Mesodermal cell (in vitro differentiated cells): ENCODE data around the gene ATP6V0E2.
A peak's percentile ranks its signal among the peaks of the same experiment; 100 is the strongest.

ENCODE experiments used
- H3K27ac ChIP-seq: 2 replicates; pipeline ENCODE4 v1.7.0; 2013; ENCODE audit warnings: mild to moderate bottlenecking, low read depth, low read length, moderate library complexity; ENCODE audit not compliant: severe bottlenecking
- H3K36me3 ChIP-seq: 2 replicates; pipeline ENCODE4 v1.7.1; 2013; ENCODE audit warnings: mild to moderate bottlenecking, low read length, moderate library complexity; ENCODE audit not compliant: control insufficient read depth, insufficient read depth
- H3K4me1 ChIP-seq: one replicate; pipeline ENCODE4 v1.7.1; 2013; ENCODE audit warnings: mild to moderate bottlenecking, low read length; ENCODE audit not compliant: insufficient read depth, control insufficient read depth, poor library complexity, severe bottlenecking
- H3K4me3 ChIP-seq: 2 replicates; pipeline ENCODE4 v1.7.0; 2013; ENCODE audit warnings: low read length, control low read depth, mild to moderate bottlenecking; ENCODE audit not compliant: insufficient read depth, poor library complexity, severe bottlenecking; ENCODE audit errors: extremely low read depth
- H3K9me3 ChIP-seq: 2 replicates; pipeline ENCODE4 v1.7.1; 2013; ENCODE audit warnings: mild to moderate bottlenecking, low read length, moderate library complexity; ENCODE audit not compliant: control insufficient read depth
- WGBS, 2 experiments: methylation state at CpG; one replicate each; pipeline ENCODE4 v1.1.5; 2013; ENCODE audit warnings: missing lambda C conversion rate in 2 of 2; ENCODE audit not compliant: insufficient coverage in 2 of 2; 5-methylcytosine and 5-hydroxymethylcytosine counted together

ATP6V0E2 gene

DNA sequence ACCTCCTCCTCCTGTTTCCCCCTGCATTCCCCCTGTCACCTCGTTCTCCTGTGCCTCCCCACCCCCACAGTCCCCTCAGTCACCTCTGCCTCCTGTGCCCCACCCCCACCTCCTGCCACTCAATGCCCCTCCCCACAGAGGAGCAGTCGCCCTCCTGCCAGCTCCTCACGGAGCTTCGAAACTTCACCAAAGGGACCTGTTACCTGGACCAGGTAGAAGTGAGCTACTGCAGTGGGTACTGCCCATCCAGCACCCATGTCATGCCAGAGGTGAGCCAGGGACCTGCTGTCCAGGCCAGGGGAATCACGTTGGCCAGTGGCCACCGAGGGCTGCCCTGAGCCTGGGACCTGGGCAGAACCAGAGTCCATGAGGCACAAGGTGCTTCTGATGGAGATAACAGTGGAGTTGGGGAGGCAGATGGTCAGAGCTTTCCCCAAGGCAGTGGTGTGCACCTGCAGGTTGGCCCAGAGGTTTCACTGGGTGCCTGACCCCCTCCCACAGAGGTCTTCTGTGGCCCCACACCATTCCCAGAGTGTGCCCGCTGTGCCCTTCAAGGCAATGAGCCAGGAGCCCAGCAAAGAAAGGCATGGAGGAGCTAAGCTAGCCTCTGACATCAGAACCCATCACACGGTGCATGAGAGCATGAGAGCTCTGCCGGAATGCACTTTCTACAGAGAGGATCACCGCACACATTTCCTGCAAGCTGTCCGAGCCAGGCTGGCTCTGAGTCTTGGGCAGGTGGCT lies 42.6 kb upstream of the ATP6V0E2 start:
- Histone ChIP-seq H3K4me1 (no peaks in the 10 kb centered on the region), H3K9me3 (no peaks in the 10 kb centered on the region), H3K4me3 (no peak overlapping the region), H3K27ac (no peak overlapping the region), H3K36me3 (no peaks in the 10 kb centered on the region)
- WGBS, 2 experiments: 46 to 59% methylated on average over 10 of the region's 11 CpGs

DNA sequence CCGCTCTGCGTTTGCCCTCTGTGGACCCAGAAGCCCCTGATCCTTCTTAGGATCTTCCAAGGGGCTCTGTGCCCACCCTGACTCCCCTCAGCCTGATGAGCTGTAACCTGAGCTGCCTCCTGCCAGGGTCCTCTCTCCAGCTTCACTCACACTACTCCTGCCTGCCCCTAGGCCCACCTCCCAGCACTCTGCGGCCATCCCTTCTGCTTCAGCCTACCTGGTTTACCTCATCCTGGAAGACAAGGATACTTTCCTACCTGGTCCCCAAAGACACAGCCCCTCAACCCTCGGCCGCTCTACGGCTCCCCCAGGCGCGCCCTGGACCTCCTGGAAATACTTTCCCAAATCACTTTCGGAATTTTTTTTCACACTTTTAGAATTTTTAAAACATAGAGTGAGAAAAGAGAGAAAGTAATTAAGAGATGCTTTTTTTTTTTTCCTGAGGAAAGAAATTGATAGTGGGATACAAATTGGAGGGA lies 42.0 kb upstream of the ATP6V0E2 start:
- 54 to 58% methylated on average over 2 to 3 of the region's 9 CpGs for WGBS, 2 experiments
- no peaks in the 10 kb centered on the region for H3K4me1 ChIP-seq
- H3K9me3 ChIP-seq: no peaks in the 10 kb centered on the region
- H3K27ac ChIP-seq: no peak overlapping the region
- H3K4me3 ChIP-seq: no peak overlapping the region
- H3K36me3 ChIP-seq: no peaks in the 10 kb centered on the region

- no peaks in the 10 kb centered on the region for H3K36me3 ChIP-seq
Observed at GRCh38 chr7:149832332-149833041, 41.3 kb upstream of the ATP6V0E2 start.

GRCh38 chr7:149833495-149834130 lies 40.2 kb upstream of the ATP6V0E2 start:
- Histone ChIP-seq H3K4me3 (no peak overlapping the region), H3K9me3 (no peaks in the 10 kb centered on the region), H3K27ac (no peak overlapping the region), H3K4me1 (no peaks in the 10 kb centered on the region), H3K36me3 (no peaks in the 10 kb centered on the region)
- 85 to 86% methylated on average over 8 to 12 of the region's 12 CpGs for whole genome bisulfite sequencing, 2 experiments

More at GRCh38 chr7:149832332-149833041, 41.3 kb upstream of the ATP6V0E2 start:
- Histone ChIP-seq H3K27ac (no peak overlapping the region), H3K4me1 (no peaks in the 10 kb centered on the region), H3K4me3 (no peak overlapping the region), H3K9me3 (no peaks in the 10 kb centered on the region)
- WGBS, 2 experiments: 78 to 87% methylated on average over 9 of the region's 13 CpGs

- WGBS, 2 experiments: 90 to 93% methylated on average over 8 of the region's 8 CpGs
- H3K36me3 ChIP-seq: no peaks in the 10 kb centered on the region
- no peak overlapping the region for H3K4me3 ChIP-seq
- H3K9me3 ChIP-seq: no peaks in the 10 kb centered on the region
- H3K27ac ChIP-seq: no peak overlapping the region
- no peaks in the 10 kb centered on the region for H3K4me1 ChIP-seq
Observed at GRCh38 chr7:149834601-149835000, 39.2 kb upstream of the ATP6V0E2 start.

GRCh38 chr7:149836434-149836833 lies 37.3 kb upstream of the ATP6V0E2 start:
- H3K4me3 ChIP-seq: no peak overlapping the region
- no peaks in the 10 kb centered on the region for H3K36me3 ChIP-seq
- H3K9me3 ChIP-seq: no peaks in the 10 kb centered on the region
- H3K4me1 ChIP-seq: no peaks in the 10 kb centered on the region
- 100% methylated on average over 1 of the region's 1 CpG; no CpG with 5 or more reads in 1 of the 2 experiments for WGBS, 2 experiments
- H3K27ac ChIP-seq: no peak overlapping the region

DNA sequence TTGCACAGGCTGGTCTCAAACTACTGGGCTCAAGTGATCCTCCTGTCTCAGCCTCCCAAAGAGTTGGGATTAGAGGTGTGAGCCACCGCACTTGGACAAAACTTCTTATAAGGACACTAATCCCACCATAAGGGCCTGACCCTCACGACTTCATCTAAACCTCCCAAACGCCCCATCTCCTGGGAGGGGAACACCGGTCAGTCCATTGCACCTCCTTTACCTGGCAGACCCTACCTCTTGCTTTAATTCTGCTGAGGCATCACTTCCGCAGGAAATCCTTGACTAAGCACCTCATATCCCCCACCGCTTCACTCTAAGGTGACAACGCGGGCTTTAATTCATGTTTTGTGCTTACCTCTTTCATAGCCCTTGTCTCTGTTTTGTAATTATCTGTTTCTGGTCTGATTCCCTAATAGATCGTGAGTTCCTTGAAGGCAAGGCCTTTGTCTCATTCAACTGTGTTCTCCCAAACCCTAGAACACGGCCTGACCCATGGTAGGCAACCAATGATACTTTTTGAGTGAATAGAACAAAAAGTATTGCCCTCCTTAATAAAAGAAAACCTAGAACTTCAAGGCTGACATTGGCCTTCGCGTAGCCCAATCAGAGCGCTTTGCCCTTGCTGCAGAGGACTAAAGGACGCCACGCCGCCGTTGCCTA lies 36.1 kb upstream of the ATP6V0E2 start:
- 25 to 45% methylated on average over 13 of the region's 17 CpGs for whole genome bisulfite sequencing, 2 experiments
- Histone ChIP-seq H3K36me3 (no peaks in the 10 kb centered on the region), H3K27ac (no peak overlapping the region), H3K9me3 (no peaks in the 10 kb centered on the region), H3K4me1 (no peaks in the 10 kb centered on the region), H3K4me3 (no peak overlapping the region)

- Histone ChIP-seq H3K4me1 (no peaks in the 10 kb centered on the region), H3K4me3 (peak within 1 kb of the TSS; percentile 80), H3K27ac (peak within 1 kb of the TSS; percentile 41), H3K9me3 (no peaks in the 10 kb centered on the region), H3K36me3 (no peaks in the 10 kb centered on the region)
- 0% methylated on average over 70 to 83 of the region's 86 CpGs for WGBS, 2 experiments
Observed at GRCh38 chr7:149838224-149838991, 35.4 kb upstream of the ATP6V0E2 start, which contains the start of gene ZNF862. Gene ZNF862, plus strand, starts transcription at chr7:149838375. Its CDS starts 237 bp downstream, at chr7:149838612.

GRCh38 chr7:149838992-149839408 lies 34.8 kb upstream of the ATP6V0E2 start:
- 24% methylated on average over 5 to 6 of the region's 6 CpGs for WGBS, 2 experiments
- no peak overlapping the region for H3K27ac ChIP-seq
- peak overlapping the region; percentile 80 for H3K4me3 ChIP-seq
- H3K9me3 ChIP-seq: no peaks in the 10 kb centered on the region
- no peaks in the 10 kb centered on the region for H3K36me3 ChIP-seq
- no peaks in the 10 kb centered on the region for H3K4me1 ChIP-seq

GRCh38 chr7:149839933-149840332 lies 33.8 kb upstream of the ATP6V0E2 start:
- Histone ChIP-seq H3K4me3 (no peak overlapping the region), H3K4me1 (no peaks in the 10 kb centered on the region), H3K27ac (no peak overlapping the region), H3K9me3 (no peaks in the 10 kb centered on the region), H3K36me3 (no peaks in the 10 kb centered on the region)
- whole genome bisulfite sequencing, 2 experiments: 100% methylated on average over 1 of the region's 5 CpGs
